GM23248 (cell line): Measurements from ENCODE around the gene CXCR1. TPM values are rescaled to one million over a fixed set of nuclear protein-coding genes. Genes with fewer than 3 reads are reported as not detected.
A peak's percentile ranks its signal among the peaks of the same experiment; 100 is the strongest.
"Not testable (repeated sequence)": the region's sequence is repeated elsewhere in the genome, so short reads cannot be mapped to it uniquely, and the experiment has no call there.

Experiments
- DNase-seq: peaks from one replicate; pipeline ENCODE4 v3.0.0-alpha.2; 2015
- H2AFZ ChIP-seq: fragments of 200-600 bp; sonication (generic); 2 replicates; pipeline ENCODE4 v1.6.1; 2016; ENCODE audit warnings: antibody characterized with exemption
- H3F3A ChIP-seq: fragments of 200-600 bp; sonication (generic); 2 replicates; pipeline ENCODE4 v1.6.1; 2016; ENCODE audit warnings: mild to moderate bottlenecking, antibody characterized with exemption, mixed run types; ENCODE audit not compliant: insufficient read depth
- H3K27ac ChIP-seq: fragments of 200-600 bp; sonication (generic); 2 replicates; pipeline ENCODE4 v1.5.1; 2016; ENCODE audit warnings: mild to moderate bottlenecking
- H3K27me3 ChIP-seq: fragments of 200-600 bp; sonication (generic); replicated peaks from 2 replicates; pipeline ENCODE4 v1.6.1; 2016; ENCODE audit warnings: mild to moderate bottlenecking; ENCODE audit not compliant: insufficient read depth
- H3K36me3 ChIP-seq: fragments of 200-600 bp; sonication (generic); 2 replicates; pipeline ENCODE4 v1.6.1; 2016; ENCODE audit warnings: low read depth, mild to moderate bottlenecking
- H3K4me1 ChIP-seq: fragments of 200-600 bp; sonication (generic); 2 replicates; pipeline ENCODE4 v1.6.1; 2016; ENCODE audit warnings: mild to moderate bottlenecking; ENCODE audit not compliant: insufficient read depth
- H3K4me2 ChIP-seq: fragments of 200-600 bp; sonication (generic); one replicate; pipeline ENCODE4 v1.6.1; 2016; ENCODE audit warnings: mild to moderate bottlenecking; ENCODE audit not compliant: unreplicated experiment
- H3K4me3 ChIP-seq: fragments of 200-600 bp; sonication (generic); 2 replicates; pipeline ENCODE4 v1.5.1; 2016; ENCODE audit warnings: mild to moderate bottlenecking
- H3K79me2 ChIP-seq: fragments of 200-600 bp; sonication (generic); 2 replicates; pipeline ENCODE4 v1.6.1; 2016; ENCODE audit warnings: mild to moderate bottlenecking; ENCODE audit not compliant: insufficient read depth
- H3K9ac ChIP-seq: fragments of 200-600 bp; sonication (generic); 2 replicates; pipeline ENCODE4 v1.6.1; 2016; ENCODE audit warnings: mild to moderate bottlenecking
- H3K9me2 ChIP-seq: fragments of 200-600 bp; sonication (generic); 2 replicates; pipeline ENCODE4 v1.6.1; 2016; ENCODE audit warnings: mixed run types, mild to moderate bottlenecking, moderate library complexity; ENCODE audit not compliant: insufficient read depth
- H3K9me3 ChIP-seq: fragments of 200-600 bp; sonication (generic); one replicate; pipeline ENCODE4 v1.6.1; 2017; ENCODE audit warnings: low read depth
- H4K20me1 ChIP-seq: fragments of 200-600 bp; sonication (generic); 2 replicates; pipeline ENCODE4 v1.6.0; 2016; ENCODE audit not compliant: insufficient read depth
- EZH2 ChIP-seq: fragments of 200-600 bp; sonication (generic); IDR thresholded peaks from 2 replicates; pipeline ENCODE4 v1.6.1; 2018; ENCODE audit warnings: antibody characterized with exemption, mild to moderate bottlenecking; ENCODE audit not compliant: insufficient read depth, poor library complexity, severe bottlenecking
- EZH2phosphoT487 ChIP-seq: fragments of 200-600 bp; sonication (generic); IDR thresholded peaks from 2 replicates; pipeline ENCODE4 v1.6.1; 2018; ENCODE audit warnings: antibody characterized with exemption, moderate library complexity, mild to moderate bottlenecking, low read depth; ENCODE audit not compliant: insufficient read depth
- WGBS, 2 experiments: methylation state at CpG; one replicate each; pipeline ENCODE4 v1.1.6; 2015 to 2017; ENCODE audit warnings: low lambda C conversion rate in 2 of 2, low coverage in 1 of 2; ENCODE audit errors: missing lambda C conversion rate in 2 of 2; 5-methylcytosine and 5-hydroxymethylcytosine counted together
- in situ Hi-C: fragments of 300-500 bp; cut with MboI; formaldehyde crosslinking; loops from 2 replicates; pipeline ENCODE4 v1.15.0; 2020
- polyA plus RNA-seq: library from polyadenylated mRNA; unstranded; fragments of >200 nt; fragmentation: Nextera tagmentation; extraction: Ambion mirVana; gene quantifications from 2 replicates; pipeline ENCODE4 v1.2.1, GENCODE V29; 2016
- total RNA-seq: library from RNA; depleted of rRNA; stranded (reverse); fragments of >200 nt; shearing (Covaris generic); gene quantifications from 2 replicates; pipeline ENCODE4 v1.2.3, GENCODE V29; 2014

Gene CXCR1
- total and polyA plus RNA-seq, 2 experiments from 2014 or later, result not detected

DNA sequence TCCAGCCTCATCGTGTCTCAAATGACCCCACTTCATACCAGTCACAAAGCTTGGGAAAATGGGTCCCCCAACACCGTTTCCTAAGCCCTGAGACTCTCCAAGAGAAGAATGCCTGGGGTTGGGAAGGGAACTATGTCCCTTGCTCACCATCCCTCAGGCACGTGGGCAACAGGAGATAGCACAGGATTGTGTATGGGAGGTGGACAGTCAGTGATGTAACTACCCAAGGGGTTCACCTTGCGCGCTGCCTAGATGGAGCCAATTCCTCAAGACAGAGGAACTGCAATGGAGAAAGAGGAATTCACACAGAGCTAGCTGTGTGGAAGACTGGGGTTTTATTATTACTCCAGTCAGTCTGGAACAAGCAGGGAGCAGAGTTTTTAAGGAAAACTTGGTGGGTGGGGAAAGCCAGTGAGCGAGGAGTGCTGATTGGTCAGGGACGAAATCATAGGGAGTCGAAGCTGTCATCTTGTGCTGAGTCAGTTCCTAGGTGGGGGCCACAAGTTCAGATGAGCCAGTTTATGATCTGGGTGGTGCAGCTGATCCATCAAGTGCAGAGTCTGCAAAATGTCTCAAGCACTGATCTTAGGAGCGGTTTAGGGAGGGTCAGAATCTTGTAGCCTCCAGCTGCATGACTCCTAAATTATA lies 13.8 kb upstream of the CXCR1 start:
- Histone ChIP-seq H3K9me2 (no peaks in the 10 kb centered on the region), H3K27me3 (peaks cover 7% of the 10 kb centered on the region; the same call in 1 of the 2 replicates), H3K9ac (no peak overlapping the region), H3K4me1 (no peaks in the 10 kb centered on the region), H3K27ac (no peak overlapping the region), H4K20me1 (no peaks in the 10 kb centered on the region), H3K4me2 (no peak overlapping the region), H3K4me3 (no peak overlapping the region), H3K79me2 (no peaks in the 10 kb centered on the region), H2AFZ (no peak overlapping the region), H3K9me3 (no peaks in the 10 kb centered on the region), H3K36me3 (no peaks in the 10 kb centered on the region), H3F3A (no peaks in the 10 kb centered on the region)
- 34 to 49% methylated on average over 7 to 9 of the region's 9 CpGs for WGBS, 2 experiments
- in situ Hi-C loops, result no loop called here
- TF ChIP-seq EZH2phosphoT487, result no peak
- no peak for TF ChIP-seq EZH2
- peak; percentile 38 for DNase-seq

DNA sequence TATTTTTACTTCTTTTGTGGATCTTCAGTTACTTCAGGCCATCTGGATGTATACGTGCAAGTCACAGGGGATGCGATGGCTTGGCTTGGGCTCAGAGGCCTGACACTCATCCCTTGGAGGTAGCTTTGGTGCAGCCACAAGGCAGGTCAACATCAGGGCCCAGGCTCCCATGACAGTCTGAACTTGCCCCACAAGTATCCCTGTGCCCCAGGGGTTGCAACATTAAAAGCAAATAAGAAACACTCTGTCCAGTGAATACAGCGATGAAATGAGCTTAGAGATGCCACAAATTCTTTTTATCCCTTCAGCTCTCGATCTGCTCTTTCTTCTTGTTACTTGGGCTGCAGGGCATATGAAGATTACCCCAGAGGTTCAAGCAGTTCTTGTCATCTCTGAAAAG lies 13.0 kb upstream of the CXCR1 start:
- H3K4me1 ChIP-seq, result no peaks in the 10 kb centered on the region
- no peaks in the 10 kb centered on the region for H3F3A ChIP-seq
- H3K27me3 ChIP-seq, result peaks cover 3% of the 10 kb centered on the region; the same call in 1 of the 2 replicates
- no peak overlapping the region for H2AFZ ChIP-seq
- no peak overlapping the region for H3K4me2 ChIP-seq
- H4K20me1 ChIP-seq, result no peaks in the 10 kb centered on the region
- no peak for DNase-seq
- H3K27ac ChIP-seq, result no peak overlapping the region
- no peak overlapping the region for H3K4me3 ChIP-seq
- WGBS, 2 experiments, result 85% methylated on average over 4 of the region's 4 CpGs
- no peak overlapping the region for H3K9ac ChIP-seq
- no peaks in the 10 kb centered on the region for H3K79me2 ChIP-seq
- H3K36me3 ChIP-seq, result no peaks in the 10 kb centered on the region
- in situ Hi-C loops, result no loop called here
- no peak for TF ChIP-seq EZH2
- no peaks in the 10 kb centered on the region for H3K9me2 ChIP-seq
- no peaks in the 10 kb centered on the region for H3K9me3 ChIP-seq

GRCh38 chr2:218172845-218173244 lies 6.1 kb upstream of the CXCR1 start:
- Histone ChIP-seq H3K9me3 (no peaks in the 10 kb centered on the region), H3K4me1 (no peaks in the 10 kb centered on the region), H4K20me1 (no peaks in the 10 kb centered on the region), H3F3A (no peaks in the 10 kb centered on the region), H2AFZ (no peak overlapping the region), H3K4me3 (no peak overlapping the region), H3K27me3 (peaks cover 28% of the 10 kb centered on the region; the same call in 1 of the 2 replicates), H3K79me2 (no peaks in the 10 kb centered on the region), H3K4me2 (no peak overlapping the region), H3K36me3 (no peaks in the 10 kb centered on the region), H3K9ac (no peak overlapping the region), H3K9me2 (no peaks in the 10 kb centered on the region), H3K27ac (no peak overlapping the region)
- WGBS, 2 experiments, result 44 to 64% methylated on average over 2 of the region's 2 CpGs
- DNase-seq, result no peak
- TF ChIP-seq EZH2phosphoT487 (no peak), EZH2 (no peak)
- in situ Hi-C loops, result no loop called here

DNA sequence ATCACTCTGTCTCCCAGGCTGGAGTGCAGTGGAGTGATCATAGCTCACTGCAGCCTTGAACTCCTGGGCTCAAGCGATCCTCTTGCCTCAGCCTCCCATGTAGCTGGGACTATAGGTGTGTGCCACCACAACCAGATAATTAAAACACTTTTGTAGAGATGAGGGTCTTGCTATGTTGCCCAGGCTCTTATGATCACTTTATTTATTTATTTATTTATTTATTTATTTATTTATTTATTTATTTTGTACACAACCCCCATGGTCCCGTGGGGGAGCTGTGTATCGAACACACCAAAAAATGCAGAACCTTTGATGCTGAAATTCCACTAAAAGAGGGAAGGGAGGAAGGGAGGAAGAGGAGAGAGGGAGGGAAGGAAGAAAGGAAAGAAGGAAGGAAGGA lies 5.0 kb upstream of the CXCR1 start:
- 93 to 97% methylated on average over 3 of the region's 3 CpGs for WGBS, 2 experiments
- not testable (repeated sequence) for DNase-seq

More for the DNA sequence above, 5.0 kb upstream of the CXCR1 start:
- H3K9me3 ChIP-seq, H3K4me1 ChIP-seq, in situ Hi-C loops, H3K9ac ChIP-seq, H3K27ac ChIP-seq, H3F3A ChIP-seq, H3K4me2 ChIP-seq, H3K79me2 ChIP-seq, H3K36me3 ChIP-seq, H4K20me1 ChIP-seq, H3K4me3 ChIP-seq, H2AFZ ChIP-seq, H3K9me2 ChIP-seq: not testable (repeated sequence)
- H3K27me3 ChIP-seq, result peaks cover 35% of the 10 kb centered on the region; the same call in 1 of the 2 replicates
